Measurements from ENCODE around the gene PLIN4.

Gene PLIN4

DNA sequence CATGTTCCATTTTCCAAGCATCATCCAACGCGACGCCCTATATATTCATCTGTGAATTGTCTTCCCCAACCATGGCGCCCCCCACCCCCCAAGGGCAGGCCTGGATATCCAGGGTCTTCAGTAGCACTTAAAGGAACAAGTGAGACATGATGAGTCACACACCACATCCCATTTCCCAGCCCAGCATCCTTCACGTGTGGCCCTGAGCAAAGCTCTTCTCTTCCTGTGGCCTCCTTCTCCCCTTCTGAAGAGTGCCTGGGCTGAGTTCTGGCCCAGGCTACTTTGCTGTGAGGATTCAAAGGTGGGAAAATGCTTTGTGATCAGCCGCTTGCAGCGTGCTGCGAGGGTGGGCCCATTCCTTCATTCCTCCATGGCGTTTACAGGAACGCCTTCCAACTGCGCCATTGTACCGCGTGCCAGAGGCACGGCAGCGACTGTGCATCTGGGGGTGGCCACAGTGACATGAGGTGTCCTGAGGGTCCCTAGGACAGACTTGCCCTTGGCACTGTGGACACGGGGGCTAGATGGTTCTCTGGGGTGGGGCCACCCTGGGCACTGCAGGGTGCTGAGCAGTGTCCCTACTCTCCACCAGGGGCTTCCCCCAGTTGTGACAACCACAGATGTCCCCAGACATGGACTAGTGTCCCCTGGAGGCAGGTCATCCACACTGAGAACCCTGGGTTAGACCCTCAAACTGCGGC, 11.7 kb downstream of the PLIN4 start:
- DNase-seq (ENCODE audit: low read depth, low spot score) = no peak

DNA sequence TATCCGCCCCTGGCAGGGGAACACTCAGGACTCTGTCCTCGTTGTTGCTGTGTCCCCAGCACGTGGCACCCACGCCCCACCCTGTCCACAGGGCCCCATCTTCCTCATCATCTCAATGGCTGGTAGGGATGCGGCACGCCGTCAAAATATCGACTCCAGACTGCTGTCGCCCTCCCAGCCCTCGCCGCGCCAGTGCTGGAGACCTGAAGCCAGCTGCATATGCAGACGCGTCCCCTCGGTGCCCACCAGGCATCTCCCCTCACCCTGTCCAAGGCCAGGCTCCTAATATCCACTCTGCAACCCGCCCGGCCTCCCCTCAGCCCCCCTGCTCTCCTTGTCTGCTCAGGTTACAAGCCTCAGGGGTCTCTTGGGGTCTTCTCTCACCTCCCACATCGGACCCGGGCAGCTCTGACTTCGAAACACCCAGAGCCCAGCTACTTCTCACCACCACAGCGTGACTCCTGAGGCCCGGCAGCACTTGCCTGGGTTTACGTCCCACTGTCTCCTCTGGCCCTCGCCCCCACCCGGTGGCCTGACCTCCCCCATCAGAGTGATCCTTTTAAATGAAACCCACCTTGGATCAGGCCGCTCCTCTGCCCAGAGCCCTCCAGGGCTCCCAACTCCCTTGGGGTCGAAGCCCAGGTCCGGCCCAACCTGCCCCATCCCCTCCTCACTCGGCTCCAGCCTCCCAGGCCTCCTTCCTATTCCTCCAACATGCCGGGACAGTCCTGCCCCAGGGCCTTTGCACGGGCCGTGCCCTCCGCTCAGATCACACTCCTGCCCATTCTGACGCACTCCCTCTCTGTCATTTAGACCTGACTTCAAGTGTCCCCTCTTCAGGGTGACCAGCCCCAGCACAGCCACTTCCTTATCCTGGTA, 12.5 kb downstream of the PLIN4 start:
- no peak for DNase-seq (ENCODE audit: low read depth, low spot score)

DNA sequence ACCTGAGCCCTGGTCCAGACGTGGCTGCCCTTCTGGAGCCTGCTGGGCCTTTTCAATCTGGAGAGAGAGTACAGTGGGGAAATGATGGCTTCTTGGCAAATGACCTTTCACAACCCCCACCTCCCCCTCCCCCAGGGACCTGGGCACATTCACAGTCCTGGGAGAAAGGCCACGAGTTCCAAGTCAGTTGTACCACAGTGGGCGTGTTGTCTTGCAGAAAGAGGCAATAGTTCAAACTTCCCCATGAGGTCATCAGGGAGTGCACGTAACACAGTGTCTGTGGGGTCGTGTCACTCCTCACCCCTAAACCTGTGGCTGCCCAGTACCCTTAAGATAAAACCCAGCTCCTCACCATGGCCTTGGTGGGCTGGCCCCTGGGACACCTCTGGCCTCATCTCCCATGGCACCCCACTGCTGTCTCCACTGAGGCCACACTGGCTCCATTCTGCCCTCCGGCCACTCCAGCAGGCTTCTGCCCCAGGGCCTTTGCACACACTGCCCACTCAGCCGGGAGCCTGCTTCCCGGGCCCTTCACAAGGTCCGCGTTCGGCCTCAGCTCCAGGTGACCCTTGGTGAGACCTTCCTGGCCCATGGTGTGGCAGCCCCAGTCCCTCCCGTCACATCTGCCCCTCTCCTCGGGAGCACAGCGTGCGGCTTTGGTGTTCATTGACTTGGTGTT, 13.3 kb downstream of the PLIN4 start:
- no peak for DNase-seq (ENCODE audit: low read depth, low spot score)

DNA sequence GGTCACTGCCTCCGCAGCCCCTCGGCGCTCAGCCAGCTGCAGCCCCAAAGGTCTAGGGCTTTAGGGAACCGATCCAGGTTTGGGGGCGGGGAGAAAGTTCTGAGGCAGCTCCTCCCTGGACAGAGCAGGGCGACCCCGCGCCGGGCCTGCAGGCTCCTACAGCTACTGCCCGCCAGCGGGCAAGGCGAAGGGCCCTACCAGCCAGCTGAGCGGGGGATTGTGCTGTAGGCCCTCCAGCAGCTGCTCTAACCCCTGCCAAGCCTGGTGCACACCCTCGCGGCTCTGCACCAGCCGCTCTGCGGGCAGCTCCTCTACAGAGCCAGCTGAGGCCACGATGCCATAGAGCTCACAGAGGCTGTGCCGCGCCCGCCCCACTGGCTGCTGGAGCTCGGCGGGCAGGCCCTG, 14.0 kb downstream of the PLIN4 start:
- DNase-seq (ENCODE audit: low read depth, low spot score) = no peak

DNA sequence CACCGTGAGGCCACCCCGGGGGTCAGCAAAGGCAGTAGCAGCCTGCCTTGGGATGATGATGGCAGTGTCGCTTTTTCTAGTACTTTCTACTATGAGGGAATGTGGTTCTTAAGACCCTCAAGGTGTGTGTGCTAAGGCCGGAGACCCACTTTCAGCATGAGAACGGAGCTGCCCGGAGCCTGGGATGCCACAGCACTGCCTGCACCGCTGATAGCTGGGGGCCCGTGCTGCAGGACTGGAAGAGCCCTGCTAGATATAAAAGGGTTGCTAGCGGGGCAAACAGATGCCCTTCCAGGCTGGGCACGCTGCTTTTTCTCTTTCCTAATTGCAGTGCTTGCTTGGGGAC, 14.5 kb downstream of the PLIN4 start:
- no peak for DNase-seq (ENCODE audit: low read depth, low spot score)

DNA sequence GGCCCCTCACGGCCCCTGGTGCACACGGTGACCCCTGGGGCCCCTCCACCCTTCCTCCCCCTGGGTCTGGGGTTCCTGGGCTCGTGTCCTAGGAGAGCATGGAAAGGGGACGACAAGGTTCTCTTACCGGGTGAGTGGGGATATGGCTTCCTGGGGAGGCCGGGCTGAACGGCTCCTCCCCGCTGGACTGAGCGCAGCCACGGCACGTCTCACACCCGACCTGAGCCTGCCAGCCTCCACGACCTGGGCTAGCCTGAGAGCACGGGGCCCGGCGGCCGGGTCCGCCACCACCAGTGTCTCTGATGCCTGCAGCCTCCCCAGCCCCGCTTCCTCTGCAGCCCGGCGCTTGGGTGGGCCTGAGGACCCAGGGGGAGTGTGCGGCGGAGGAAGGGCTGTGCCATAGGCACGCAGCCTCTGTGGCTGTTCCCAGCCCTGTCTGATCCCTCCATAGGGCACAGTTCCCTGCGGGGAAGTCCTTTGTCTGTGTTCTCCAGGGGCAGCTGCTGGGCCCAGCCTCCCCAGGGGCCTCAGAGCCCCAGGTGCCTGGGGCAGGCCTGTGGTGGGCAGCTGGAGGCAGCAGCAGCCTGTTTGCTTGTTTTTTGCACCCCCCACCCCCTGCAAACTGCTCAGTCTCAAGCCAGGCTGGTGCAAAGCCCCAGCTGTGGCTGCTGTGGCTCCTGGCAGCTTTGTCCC, 15.0 kb downstream of the PLIN4 start:
- no peak for DNase-seq (ENCODE audit: low read depth, low spot score)

DNA sequence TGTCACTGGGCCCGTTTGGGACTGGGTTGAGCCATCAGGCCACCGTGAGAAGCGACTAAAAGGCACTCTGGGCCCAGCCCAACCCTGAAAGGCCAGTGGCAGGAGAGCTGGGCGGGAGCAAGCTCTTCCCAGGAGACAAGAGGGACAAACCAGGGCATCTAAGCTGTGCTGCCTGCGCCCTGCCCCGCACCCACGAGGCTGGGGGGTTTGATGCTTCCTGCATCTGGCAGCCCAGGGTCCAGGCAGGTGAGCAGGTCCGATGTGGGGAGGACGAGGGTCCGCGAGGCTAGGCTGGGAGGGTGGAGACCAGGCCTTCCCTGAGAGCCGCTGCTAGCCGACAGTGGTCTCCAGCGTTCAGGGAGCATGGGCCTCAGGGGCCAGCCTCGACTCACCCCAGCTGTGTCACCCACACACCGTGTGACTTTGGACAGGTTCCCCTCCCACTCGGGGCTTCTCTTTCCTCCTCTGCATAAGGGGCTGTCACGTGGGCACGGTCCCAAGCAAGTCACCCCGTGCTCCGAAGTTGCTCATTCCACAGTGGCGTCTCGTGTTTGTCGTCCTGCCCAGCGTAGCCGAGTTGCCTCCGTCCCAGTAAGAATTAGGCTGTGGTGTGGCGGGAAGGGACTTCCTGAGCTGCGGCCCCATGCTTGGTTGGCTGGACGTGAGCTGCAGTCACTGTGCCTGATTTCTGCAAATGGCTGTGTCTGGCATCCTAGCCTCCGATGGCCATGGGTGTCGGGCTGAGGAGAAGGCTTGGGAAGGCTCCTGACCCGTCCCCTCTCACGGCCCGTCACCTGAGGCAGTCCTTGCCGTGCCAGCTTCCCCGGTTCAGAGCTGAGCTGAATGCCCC, 15.8 kb downstream of the PLIN4 start:
- DNase-seq (ENCODE audit: low read depth, low spot score) = no peak

DNA sequence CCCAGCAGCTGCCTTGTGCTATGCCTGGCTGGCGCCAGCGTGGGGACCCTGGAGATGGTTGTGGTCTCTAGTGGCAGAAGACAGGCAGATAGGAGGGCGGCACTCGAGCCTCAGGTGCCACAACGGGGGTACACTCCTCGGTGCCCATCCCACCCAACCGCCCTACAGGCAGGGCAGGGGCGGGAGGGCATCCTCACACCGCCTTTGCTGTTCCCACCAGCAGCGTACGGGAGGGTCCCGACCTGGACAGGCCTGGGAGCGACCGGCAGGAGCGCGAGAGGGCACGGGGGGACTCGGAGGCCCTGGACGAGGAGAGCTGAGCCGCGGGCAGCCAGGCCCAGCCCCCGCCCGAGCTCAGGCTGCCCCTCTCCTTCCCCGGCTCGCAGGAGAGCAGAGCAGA, 16.6 kb downstream of the PLIN4 start:
- DNase-seq (ENCODE audit: low read depth, low spot score) = no peak

DNA sequence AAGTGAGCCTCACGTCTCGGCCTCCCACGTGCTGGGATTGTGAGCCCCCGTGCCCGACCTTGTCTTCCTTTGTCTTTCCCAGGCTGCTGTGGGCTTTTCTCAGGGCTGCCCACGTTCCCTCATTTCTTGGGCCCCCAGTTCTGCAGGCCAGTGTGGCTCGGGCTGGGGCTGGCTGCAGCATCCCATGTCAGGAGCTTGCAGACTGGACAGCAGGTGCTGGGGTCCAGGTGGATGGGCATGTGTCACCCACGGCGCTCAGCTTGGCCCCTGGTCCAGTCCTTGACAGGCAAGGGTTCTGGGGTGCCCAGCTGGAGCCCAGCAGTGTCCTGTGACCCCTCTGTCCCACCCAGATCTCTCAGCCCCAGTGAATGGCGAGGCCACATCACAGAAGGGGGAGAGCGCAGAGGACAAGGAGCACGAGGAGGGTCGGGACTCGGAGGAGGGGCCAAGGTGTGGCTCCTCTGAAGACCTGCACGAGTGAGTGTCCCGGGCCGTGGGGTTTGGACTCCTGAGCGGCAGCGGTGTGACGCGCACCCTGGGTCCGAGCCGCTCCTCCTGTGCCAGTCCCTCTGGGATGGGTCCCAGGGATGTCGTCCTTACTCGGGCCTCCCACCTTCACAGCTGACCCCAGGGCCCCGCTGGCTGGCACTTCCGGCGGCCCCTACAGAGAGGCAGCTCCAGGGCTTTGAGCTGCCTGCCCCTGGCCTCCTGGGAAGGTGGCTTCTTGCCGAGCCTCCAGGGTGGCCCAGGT, 17.3 kb downstream of the PLIN4 start:
- no peak for DNase-seq (ENCODE audit: low read depth, low spot score)

DNA sequence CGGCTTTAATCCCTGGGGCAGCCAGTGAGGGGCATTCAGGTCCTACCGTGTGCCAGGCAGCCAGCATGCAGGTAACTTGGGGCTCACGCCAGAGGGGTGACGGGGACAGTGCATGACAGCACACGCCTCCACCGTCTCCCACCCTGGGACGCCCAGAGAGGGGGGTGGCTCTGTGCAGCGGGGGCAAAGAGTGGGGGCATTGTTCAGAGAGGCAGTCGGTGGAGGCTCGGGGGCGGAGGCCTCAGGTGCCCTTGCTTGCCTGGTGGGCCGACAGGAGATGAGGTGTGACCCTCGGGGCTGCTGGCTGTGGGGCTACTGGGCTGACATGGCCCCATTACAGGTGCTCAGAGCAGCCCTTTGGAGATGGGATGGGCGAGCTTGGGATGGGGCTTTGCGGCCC, 18.4 kb downstream of the PLIN4 start:
- no peak for DNase-seq (ENCODE audit: low read depth, low spot score)

DNA sequence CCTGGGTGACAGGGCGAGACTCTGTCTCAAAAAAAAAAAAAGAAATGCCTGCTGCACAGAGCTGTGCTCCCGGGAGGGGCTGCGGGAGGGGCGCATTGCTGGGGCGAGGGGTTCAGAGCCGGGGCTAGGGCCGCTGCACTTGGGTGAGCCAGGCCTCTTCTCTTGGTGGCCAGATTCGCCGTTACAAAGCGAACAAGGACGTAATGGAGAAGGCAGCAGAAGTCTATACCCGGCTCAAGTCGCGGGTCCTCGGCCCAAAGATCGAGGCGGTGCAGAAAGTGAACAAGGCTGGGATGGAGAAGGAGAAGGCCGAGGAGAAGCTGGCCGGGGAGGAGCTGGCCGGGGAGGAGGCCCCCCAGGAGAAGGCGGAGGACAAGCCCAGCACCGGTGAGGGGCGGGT, 19.0 kb downstream of the PLIN4 start:
- no peak for DNase-seq (ENCODE audit: low read depth, low spot score)

DNA sequence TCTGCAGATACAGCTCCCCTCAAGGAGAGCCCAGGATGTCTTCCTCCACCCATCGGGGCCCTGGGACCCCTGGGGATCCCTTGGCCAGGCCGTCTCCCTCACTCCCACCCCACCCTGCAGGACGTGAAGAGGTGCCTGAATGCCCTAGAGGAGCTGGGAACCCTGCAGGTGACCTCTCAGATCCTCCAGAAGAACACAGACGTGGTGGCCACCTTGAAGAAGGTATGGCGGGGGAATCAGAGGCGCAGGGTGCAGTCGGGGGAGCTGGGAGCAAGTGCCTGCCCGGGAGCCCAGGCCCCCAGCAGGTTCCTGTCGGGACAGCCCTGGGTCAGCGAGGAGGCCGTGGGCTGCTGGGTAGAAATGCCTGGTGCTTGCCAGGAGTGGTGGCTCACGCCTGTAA, 19.6 kb downstream of the PLIN4 start:
- DNase-seq (ENCODE audit: low read depth, low spot score) = no peak

DNA sequence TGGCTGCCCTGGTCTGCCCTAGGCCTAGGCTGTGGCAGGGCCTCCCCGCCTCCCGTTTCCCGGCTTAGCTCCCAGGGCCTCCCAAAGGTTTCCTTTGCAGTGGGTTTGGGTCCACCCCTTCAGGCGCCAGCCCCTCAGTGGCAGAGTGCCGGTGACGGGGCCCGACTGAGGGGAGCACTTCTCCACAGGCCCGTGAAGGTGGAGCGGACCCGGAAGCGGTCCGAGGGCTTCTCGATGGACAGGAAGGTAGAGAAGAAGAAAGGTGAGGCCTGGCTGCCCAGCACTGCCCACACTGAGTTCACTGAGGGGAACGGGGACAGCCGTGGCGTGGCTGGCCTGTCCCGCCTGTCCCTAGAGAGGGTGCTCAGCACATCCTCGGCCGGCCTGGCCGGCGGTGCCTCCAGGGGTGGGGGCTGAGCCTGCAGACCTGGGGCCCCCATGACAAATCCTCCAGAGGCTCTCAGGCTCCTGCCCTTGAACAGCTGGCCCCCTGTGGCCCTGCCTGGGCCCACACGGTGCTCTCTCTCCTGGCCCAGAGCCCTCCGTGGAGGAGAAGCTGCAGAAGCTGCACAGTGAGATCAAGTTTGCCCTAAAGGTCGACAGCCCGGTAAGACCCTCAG, 20.4 kb downstream of the PLIN4 start:
- DNase-seq (ENCODE audit: low read depth, low spot score) = no peak

DNA sequence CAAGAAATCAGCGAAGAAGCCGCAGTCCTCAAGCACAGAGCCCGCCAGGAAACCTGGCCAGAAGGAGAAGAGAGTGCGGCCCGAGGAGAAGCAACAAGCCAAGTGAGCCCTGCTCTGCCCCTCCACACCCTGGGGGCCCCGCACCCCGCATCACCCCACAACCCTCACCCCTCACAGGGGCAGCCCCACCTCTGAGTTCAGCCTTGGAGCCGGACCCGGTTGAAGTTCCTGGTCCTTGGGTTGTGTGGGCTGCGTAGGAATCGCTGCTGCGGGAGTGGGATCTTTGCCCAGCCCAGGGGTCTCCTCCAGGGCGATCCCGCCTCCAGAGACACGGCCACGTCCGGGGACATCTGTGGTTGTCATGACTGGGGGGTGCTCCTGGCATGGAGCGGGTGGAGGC, 22.0 kb downstream of the PLIN4 start:
- no peak for DNase-seq (ENCODE audit: low read depth, low spot score)

DNA sequence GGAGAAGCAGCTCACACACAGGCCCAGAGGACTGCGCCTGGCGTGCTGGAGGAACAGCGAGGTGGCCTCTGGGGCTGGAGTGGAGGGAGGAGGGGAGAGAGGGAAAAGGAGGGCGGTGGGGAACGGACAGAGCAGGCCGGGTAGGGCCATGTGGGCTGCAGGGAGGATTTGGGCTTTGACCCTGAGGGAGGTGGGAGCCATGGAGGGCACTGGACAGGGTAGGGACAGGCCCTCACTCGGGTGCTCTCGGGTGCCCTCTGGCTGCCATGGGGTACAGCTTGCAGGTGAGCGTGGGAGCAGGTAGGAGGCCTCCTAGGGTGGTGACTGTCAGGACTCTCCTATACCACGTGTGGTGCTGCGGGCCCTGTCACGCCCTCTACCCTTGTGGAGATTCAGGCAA, 22.8 kb downstream of the PLIN4 start:
- DNase-seq (ENCODE audit: low read depth, low spot score) = no peak

DNA sequence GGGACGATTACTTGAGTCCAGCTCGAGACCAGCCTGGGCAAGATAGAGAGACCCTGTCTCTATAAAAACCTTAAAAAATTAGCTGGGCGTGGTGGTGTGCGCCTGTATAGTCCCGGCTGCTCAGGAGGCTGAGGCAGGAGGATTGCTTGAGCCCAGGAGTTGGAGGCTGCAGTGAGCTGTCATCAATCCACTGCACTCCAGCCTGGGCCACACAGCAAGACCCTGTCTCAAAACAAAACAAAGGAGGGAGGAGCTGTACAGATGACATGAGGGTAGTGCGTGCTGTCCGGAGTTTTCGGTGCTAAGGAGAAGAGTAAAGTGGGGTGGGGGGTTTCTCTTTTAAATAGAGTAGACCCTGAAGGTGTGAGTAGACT, 23.6 kb downstream of the PLIN4 start:
- no peak for DNase-seq (ENCODE audit: low read depth, low spot score)

DNA sequence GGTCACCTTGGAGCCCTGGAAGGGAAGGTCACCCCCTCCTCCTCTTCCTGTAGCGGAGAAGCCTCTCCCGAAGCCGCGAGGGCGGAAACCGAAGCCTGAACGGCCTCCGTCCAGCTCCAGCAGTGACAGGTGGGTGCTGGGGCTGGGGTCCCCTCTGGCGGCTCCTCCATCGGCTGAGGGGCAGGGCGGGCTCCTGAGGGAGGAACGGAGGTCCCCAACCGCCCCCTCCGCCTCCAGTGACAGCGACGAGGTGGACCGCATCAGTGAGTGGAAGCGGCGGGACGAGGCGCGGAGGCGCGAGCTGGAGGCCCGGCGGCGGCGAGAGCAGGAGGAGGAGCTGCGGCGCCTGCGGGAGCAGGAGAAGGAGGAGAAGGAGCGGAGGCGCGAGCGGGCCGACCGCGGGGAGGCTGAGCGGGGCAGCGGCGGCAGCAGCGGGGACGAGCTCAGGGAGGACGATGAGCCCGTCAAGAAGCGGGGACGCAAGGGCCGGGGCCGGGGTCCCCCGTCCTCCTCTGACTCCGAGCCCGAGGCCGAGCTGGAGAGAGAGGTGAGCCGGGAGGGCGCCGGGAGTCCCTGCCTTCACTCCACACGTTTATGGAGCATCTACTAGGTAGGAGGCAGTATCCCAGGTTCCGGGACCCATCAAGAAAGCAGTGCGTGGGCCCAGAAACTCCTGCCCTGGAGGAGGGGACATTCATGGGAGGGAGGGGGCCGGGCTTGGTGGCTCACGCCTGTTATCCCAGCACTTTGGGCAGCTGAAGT, 24.2 kb downstream of the PLIN4 start:
- no peak for DNase-seq (ENCODE audit: low read depth, low spot score)

DNA sequence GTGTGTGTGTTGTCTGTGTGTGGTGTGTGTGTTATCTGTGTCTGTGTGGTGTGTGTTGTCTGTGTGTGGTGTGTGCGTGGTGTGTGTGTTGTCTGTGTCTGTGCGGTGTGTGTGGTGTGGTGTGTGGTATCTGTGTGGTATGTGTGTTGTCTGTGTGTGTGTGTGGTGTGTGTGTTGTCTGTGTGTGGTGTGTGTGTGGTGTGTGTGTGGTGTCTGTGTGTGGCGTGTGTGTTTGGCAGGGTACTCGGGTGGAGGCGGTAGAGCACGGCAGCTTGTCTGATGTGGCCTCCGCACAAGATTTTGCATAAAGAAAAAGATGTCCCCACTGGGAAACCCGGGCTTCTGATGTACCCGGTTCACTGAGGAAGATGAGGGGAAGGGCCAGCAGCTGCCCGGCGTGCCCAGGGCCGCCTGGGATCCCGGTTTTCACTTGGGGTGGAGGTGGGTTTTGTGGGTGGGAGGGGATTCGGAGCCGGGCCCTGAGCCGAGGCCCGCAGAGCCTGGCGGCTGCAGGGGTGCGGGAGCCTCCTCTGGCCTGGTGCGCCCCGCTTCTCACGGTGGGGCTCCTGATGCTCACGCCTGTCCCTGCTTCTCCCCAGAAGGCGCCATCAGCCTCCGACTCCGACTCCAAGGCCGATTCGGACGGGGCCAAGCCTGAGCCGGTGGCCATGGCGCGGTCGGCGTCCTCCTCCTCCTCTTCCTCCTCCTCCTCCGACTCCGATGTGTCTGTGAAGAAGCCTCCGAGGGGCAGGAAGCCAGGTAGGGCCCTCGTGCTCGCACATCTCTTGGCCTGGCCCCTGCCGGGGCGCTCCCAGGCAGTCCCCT, 25.0 kb downstream of the PLIN4 start:
- DNase-seq (ENCODE audit: low read depth, low spot score) = no peak
